Adrenal gland (tissue), 5 donors: Measurements from ENCODE around the gene USP8.

Experiments
- CTCF ChIP-seq, 6 experiments: fragments of 450-650 bp in 4 of 6; fragments of 200-600 bp in 2 of 6; sonication (generic) in 1 of 6; IDR thresholded peaks; 1 replicate in 5 of 6; 2 replicates in 1 of 6; pipeline versions ENCODE4 v1.5.1 to v1.8.0; 2016 to 2021; ENCODE audit warnings: antibody characterized with exemption in 6 of 6, mild to moderate bottlenecking in 2 of 6, moderate library complexity in 1 of 6
- POLR2A ChIP-seq, 2 donors: fragments of 450-650 bp; IDR thresholded peaks; one replicate each; pipeline ENCODE4 v1.6.1; 2017; ENCODE audit warnings: antibody characterized with exemption in 2 of 2, mild to moderate bottlenecking in 2 of 2, moderate library complexity in 1 of 2
- donor health status: DM: no; HTN: no; CAD: no.

GRCh38 chr15:50390554-50391264, 33.5 kb upstream of the USP8 start:
- no peak for TF ChIP-seq CTCF (IDR thresholded peaks at IDR 0.05)
- no peak for TF ChIP-seq POLR2A (IDR thresholded peaks at IDR 0.05)
